Measurements from ENCODE around the gene SAPCD1. TPM values are rescaled to one million over a fixed set of nuclear protein-coding genes. Genes with fewer than 3 reads are reported as not detected.

Gene SAPCD1
- total RNA-seq, 1 experiment from 2014 or later: 13.7 TPM

- CTCF ChIA-PET: interaction anchor here (0.9 to 1.2 kb wide), 4 partner anchors 14 to 37 kb away, joined by 3 to 6 read pairs (median 4); partner anchors contain the start of gene LSM2
- Mint-ChIP-seq H3K36me3 (peaks cover 10% of the 10 kb centered on the region), H3K27me3 (ENCODE audit: low read depth) (no peaks in the 10 kb centered on the region), H3K4me1 (0 out of 2 replicates have a peak, but pooled peaks cover 2% of the 10 kb centered on the region), H3K4me3 (no peak within 1 kb of the TSS), H3K27ac (peak within 1 kb of the TSS; percentile 68; the same call in 1 of the 2 replicates), H3K9me3 (no peaks in the 10 kb centered on the region)
- no peak for TF ChIP-seq ZSCAN18 (CRISPR knock-in tag; IDR thresholded peaks at IDR 0.05)
- peak; percentile 50; the same call in 1 of the 2 replicates for TF ChIP-seq GABPB1 (CRISPR knock-in tag; IDR thresholded peaks at IDR 0.05)
- no peak for TF ChIP-seq ZNF423 (CRISPR knock-in tag; IDR thresholded peaks at IDR 0.05)
- TF ChIP-seq ZNF121 (CRISPR knock-in tag; IDR thresholded peaks at IDR 0.05): no peak
- TF ChIP-seq NR2C2 (CRISPR knock-in tag; IDR thresholded peaks at IDR 0.05): no peak
- POLR2A ChIA-PET: interaction anchor here (1.5 kb wide), 1 partner anchor 37 kb away, joined by 4 read pairs; no protein-coding TSS in a partner anchor
- peak; percentile 35 for DNase-seq (ENCODE audit: low spot score)
- peak; percentile 44 for ATAC-seq
Measured at GRCh38 chr6:31776989-31777666, 14.7 kb downstream of the SAPCD1 start, which contains the start of gene VWA7. TSS of gene VWA7 (minus strand) at chr6:31777328. CDS start at chr6:31776779, 549 bp downstream.

- no peak overlapping the region for H3K4me3 Mint-ChIP-seq
- H3K4me1 Mint-ChIP-seq: 0 out of 2 replicates have a peak, but pooled peaks cover 2% of the 10 kb centered on the region
- ChIA-PET CTCF (interaction anchor here (1.0 to 1.2 kb wide), 3 partner anchors 14 to 36 kb away, joined by 3 to 6 read pairs (median 5); partner anchors contain the start of gene LSM2), POLR2A (interaction anchor here (1.5 kb wide), 1 partner anchor 36 kb away, joined by 4 read pairs; no protein-coding TSS in a partner anchor)
- H3K36me3 Mint-ChIP-seq: peaks cover 12% of the 10 kb centered on the region
- ATAC-seq (no peak), DNase-seq (ENCODE audit: low spot score) (no peak)
- TF ChIP-seq E2F5 (CRISPR knock-in tag; IDR thresholded peaks at IDR 0.05) (no peak), ZNF263 (CRISPR knock-in tag; IDR thresholded peaks at IDR 0.05; ENCODE audit: low read depth) (no peak), ZNF423 (CRISPR knock-in tag; IDR thresholded peaks at IDR 0.05) (no peak), ERG (CRISPR knock-in tag; IDR thresholded peaks at IDR 0.05) (no peak), STAT6 (CRISPR knock-in tag; conservative IDR thresholded peaks at IDR 0.05; ENCODE audit: low read depth) (no peak), AR (CRISPR knock-in tag; IDR thresholded peaks at IDR 0.05) (no peak), ZNF671 (CRISPR knock-in tag; IDR thresholded peaks at IDR 0.05) (no peak), ZNF532 (CRISPR knock-in tag; IDR thresholded peaks at IDR 0.05; ENCODE audit: borderline replicate concordance) (no peak), IRF1 (CRISPR knock-in tag; IDR thresholded peaks at IDR 0.05) (no peak), TCF7 (CRISPR knock-in tag; IDR thresholded peaks at IDR 0.05; ENCODE audit: low read depth) (no peak)
- H3K27me3 Mint-ChIP-seq (ENCODE audit: low read depth): no peaks in the 10 kb centered on the region
- peak overlapping the region; percentile 68; the same call in 1 of the 2 replicates for H3K27ac Mint-ChIP-seq
- H3K9me3 Mint-ChIP-seq: no peaks in the 10 kb centered on the region
Measured at GRCh38 chr6:31777667-31778050, 15.2 kb downstream of the SAPCD1 start.
